NB4 (cell line): ENCODE measurements around the gene DNAJC24.

Experiments used
- CTCF ChIP-seq: IDR thresholded peaks from one replicate; pipeline ENCODE4 v1.5.1; 2012; ENCODE audit warnings: low read depth, low read length
- MYC ChIP-seq: IDR thresholded peaks from 2 replicates; pipeline ENCODE4 v1.6.1; 2011; ENCODE audit warnings: low read depth, low read length

- TF ChIP-seq CTCF = no peak
- TF ChIP-seq MYC = no peak
Observed at GRCh38 chr11:31479066-31479465, 109.4 kb downstream of the DNAJC24 start.
